ENCODE data around the gene NUP210. TPM values are rescaled to one million over a fixed set of nuclear protein-coding genes. Genes with fewer than 3 reads are reported as not detected.

The NUP210 gene
- polyA plus RNA-seq, 1 donor = 26.0 TPM

DNA sequence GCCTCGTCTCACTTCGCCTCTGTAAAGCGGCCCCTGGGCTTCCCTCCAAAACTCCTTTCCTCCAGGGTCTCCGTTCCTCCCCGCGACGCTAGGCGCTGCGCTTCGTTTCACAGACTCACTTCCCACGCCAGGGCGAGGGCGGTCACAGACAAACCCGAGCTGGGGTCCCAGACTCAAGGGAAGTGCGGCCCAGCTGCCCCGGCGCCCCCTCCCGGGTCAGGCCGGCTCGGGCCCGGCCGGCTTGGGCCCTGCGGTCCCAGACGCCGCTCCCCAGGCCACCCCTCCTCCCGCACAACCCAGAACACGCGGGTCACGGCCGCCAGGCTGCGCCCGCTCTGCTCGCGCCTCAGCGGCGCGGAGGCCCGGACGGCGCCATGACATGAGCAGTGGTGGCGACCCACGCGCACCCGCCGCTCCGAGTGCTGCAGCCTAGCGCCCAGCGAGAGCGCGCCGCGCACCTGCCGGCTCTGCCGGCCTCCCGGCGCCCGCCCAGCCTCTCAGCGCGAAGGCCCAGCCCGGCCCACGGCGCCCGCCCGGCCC lies 547 bp downstream of the NUP210 start:
- Histone ChIP-seq H3K9me3 (ENCODE audit: control insufficient read depth, low read depth, low read length) (no peaks in the 10 kb centered on the region), H3K4me3 (ENCODE audit: low read length) (peak overlapping the region; percentile 60), H3K36me3 (ENCODE audit: control insufficient read depth, insufficient read depth, low read length) (peaks cover 2% of the 10 kb centered on the region), H3K27ac (ENCODE audit: low read length) (no peak overlapping the region), H3K27me3 (ENCODE audit: control insufficient read depth, insufficient read depth, low read length) (peaks cover 6% of the 10 kb centered on the region), H3K4me1 (ENCODE audit: control insufficient read depth, insufficient read depth, low read length) (peaks cover 35% of the 10 kb centered on the region)
- no CpG with 5 or more reads among the region's 64 CpGs for WGBS (ENCODE audit: insufficient coverage, low lambda C conversion rate)
- DNase-seq = no peak

DNA sequence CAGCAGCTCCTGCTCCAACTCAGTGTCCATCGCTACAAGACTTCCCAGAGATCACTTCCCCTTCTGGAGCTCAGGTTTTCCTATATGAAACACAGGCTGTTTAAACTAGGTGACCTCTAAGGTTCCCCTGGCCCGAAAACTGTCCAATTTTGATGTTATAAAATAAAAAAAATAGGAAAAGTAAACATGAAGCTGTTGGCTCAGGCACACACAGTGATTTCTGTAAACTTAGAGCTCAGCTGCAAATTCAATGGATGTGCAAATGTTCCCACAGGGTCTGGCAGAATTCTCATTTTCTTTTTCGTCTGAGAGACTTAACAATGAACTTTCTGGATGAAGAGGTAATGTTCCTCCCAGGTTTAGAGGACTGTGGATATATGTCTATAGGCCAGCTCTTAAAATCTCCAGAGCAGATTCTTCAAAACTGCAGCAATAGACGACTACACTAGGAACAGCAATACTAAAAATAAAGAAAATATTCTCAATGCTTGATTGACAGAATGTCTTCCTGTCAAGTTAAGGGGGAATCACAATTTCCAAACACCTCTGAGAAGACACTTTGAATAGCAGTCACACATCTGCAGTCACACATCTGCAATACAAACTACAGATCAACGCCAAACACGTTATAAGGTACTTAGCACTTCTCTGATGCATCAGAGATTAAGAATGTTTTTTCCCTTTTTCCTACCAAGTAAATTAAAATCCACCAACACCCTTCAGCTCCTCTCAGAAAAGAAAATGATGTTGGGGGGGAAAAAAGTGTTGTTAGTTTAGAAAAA lies 2.8 kb downstream of the NUP210 start:
- Histone ChIP-seq H3K9me3 (ENCODE audit: control insufficient read depth, low read depth, low read length) (no peaks in the 10 kb centered on the region), H3K27me3 (ENCODE audit: control insufficient read depth, insufficient read depth, low read length) (peaks cover 6% of the 10 kb centered on the region), H3K4me3 (ENCODE audit: low read length) (no peak overlapping the region), H3K27ac (ENCODE audit: low read length) (no peak overlapping the region), H3K4me1 (ENCODE audit: control insufficient read depth, insufficient read depth, low read length) (peaks cover 20% of the 10 kb centered on the region), H3K36me3 (ENCODE audit: control insufficient read depth, insufficient read depth, low read length) (peaks cover 2% of the 10 kb centered on the region)
- WGBS (ENCODE audit: insufficient coverage, low lambda C conversion rate) = 87% methylated on average over 3 of the region's 6 CpGs
- no peak for DNase-seq

DNA sequence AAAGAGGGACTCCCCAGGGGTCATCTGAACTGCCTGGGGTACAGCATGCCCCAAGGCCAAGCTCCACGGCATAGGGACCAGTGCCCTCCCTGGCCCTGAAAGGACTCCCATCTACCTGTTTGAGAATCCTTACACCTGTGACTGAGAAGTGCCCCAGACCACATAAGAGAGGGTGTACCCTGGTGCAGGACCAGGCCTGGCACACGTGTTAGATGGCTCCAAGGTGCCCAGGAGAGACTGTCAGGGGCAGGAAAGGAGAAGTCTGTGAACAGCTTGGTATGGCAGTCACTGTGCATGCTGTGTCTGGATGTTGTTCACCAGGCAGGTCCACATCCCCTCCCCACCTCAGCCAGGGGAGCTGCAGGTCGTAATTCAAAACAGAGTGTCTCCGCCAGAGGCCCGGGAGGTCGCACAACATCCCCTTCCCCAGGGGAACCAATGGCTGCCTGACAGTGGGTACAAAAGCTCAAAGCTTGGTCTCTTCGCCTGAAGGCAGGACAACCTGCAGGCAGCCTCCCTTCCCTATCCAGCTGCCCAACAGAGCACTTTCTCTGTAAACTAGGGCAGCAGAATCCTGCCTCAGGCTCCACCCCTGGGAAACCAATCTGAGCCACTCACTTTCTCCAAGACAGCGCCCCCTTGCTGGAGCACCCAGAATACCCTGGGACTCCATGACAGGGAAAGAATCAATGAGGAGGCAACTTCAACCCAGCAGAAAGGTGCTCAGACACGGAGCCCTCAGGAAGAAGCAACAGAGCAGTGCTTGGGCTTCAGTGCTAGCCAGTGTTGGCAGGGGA lies 3.9 kb downstream of the NUP210 start:
- Histone ChIP-seq H3K27me3 (ENCODE audit: control insufficient read depth, insufficient read depth, low read length) (peaks cover 6% of the 10 kb centered on the region), H3K4me1 (ENCODE audit: control insufficient read depth, insufficient read depth, low read length) (peaks cover 13% of the 10 kb centered on the region), H3K4me3 (ENCODE audit: low read length) (no peak overlapping the region), H3K27ac (ENCODE audit: low read length) (no peak overlapping the region), H3K9me3 (ENCODE audit: control insufficient read depth, low read depth, low read length) (no peaks in the 10 kb centered on the region), H3K36me3 (ENCODE audit: control insufficient read depth, insufficient read depth, low read length) (peaks cover 2% of the 10 kb centered on the region)
- no peak for DNase-seq
- no CpG with 5 or more reads among the region's 9 CpGs for WGBS (ENCODE audit: insufficient coverage, low lambda C conversion rate)

DNA sequence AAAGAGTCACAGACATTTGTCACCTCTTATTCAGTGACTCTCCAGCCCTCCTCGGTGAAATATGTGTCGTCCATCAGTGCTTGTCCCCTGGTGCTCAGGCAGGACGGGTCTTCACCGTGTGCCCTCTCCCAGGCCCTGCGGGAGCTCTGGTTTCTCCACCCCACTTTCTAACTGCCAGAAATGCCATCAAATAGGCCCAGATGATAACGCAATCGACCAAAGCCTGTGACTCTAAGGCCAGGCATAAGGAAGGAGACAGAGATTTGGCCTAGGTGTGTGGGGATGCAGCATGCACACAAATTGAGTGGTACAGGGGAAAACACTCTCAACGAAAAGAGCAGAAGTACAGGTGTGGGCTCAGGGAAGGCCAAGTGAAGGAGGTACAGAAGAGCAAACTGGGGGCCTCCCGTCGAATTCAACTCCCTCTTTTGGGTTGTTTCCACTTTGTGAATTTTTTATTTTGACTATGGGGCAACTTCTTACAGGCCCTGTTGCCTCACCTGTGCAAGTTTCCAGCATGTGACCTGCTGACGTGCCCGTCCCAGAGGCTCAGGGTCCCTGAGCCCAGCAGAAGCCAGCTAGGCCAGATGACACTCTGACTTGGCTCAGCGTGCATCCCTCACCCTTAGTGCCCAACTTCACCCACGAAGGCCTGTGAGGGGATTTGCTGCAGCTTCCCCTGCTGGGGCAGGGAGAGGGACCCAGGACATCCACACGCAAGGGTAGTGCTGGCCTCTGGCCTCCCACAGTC lies 4.7 kb downstream of the NUP210 start:
- H3K27ac ChIP-seq (ENCODE audit: low read length) = no peak overlapping the region
- H3K27me3 ChIP-seq (ENCODE audit: control insufficient read depth, insufficient read depth, low read length) = peaks cover 6% of the 10 kb centered on the region
- no CpG with 5 or more reads among the region's 15 CpGs for WGBS (ENCODE audit: insufficient coverage, low lambda C conversion rate)
- no peaks in the 10 kb centered on the region for H3K9me3 ChIP-seq (ENCODE audit: control insufficient read depth, low read depth, low read length)
- peaks cover 6% of the 10 kb centered on the region for H3K4me1 ChIP-seq (ENCODE audit: control insufficient read depth, insufficient read depth, low read length)
- peaks cover 2% of the 10 kb centered on the region for H3K36me3 ChIP-seq (ENCODE audit: control insufficient read depth, insufficient read depth, low read length)
- H3K4me3 ChIP-seq (ENCODE audit: low read length) = no peak overlapping the region
- DNase-seq = no peak

DNA sequence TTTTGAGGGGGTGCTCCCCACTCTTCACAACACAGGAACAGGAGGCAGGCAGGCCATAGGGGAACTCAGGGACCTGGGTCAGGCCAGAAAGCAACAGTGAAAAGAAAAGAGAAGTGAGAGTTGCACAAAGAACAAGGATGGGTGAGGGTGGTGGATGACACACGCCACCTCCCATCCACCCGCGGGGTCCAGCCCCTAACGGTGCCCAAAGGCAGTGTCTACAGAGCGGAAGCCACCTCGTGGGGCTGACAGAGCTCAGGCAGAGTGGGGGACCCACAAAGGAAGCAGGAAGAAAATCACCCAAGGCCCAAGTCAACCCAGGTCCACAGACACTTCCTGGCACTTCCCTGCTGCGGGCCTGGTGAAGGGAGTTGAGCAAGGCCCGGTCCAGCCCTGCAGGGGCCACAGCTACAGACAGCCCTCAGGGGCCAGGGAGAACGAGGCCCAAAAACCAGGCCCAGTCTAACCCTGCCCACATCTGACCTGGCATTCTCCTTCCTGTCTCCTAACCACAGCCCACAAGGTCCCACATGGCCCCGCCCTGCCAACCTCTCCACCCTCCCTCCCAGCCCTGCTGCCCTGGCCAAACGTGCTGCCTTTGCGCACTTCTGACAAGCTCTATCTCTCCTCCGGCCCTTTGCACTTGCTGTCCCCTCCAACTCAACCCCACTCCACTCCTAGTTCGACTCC lies 5.9 kb downstream of the NUP210 start:
- Histone ChIP-seq H3K36me3 (ENCODE audit: control insufficient read depth, insufficient read depth, low read length) (peaks cover 2% of the 10 kb centered on the region), H3K27me3 (ENCODE audit: control insufficient read depth, insufficient read depth, low read length) (peaks cover 4% of the 10 kb centered on the region), H3K4me3 (ENCODE audit: low read length) (no peak overlapping the region), H3K27ac (ENCODE audit: low read length) (no peak overlapping the region), H3K9me3 (ENCODE audit: control insufficient read depth, low read depth, low read length) (no peaks in the 10 kb centered on the region), H3K4me1 (ENCODE audit: control insufficient read depth, insufficient read depth, low read length) (peaks cover 4% of the 10 kb centered on the region)
- no peak for DNase-seq
- WGBS (ENCODE audit: insufficient coverage, low lambda C conversion rate) = no CpG with 5 or more reads among the region's 14 CpGs

DNA sequence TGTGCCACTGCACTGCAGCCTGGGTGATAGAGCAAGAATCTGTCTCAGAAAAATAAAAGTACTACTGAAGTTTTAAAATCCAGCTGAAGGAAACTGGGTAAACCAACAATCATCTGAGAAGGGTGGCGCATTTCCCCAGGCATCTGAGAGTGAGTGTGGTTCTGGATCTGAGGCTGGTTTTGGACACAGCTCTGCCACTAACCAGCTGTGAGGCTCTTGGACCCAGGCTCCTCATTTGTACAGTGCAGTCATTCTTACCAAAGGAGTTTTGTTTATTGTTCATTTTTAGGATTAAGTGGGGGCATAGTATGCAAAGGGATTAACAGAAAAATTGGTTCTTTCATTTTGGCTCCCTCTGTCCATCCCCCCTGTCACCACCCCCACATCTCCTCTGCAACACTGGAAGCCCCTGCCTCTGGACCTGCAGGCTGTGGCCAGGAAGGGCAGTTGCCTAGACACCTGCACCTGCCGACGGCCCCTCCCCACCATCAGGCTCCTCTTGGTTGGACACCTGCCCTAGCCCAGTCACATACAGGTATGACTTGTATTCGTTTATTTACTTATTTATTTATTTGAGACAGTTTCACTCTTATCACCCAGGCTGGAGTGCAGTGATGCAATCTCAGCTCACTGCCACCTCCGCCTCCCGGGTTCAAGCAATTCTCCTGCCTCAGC lies 8.8 kb downstream of the NUP210 start:
- H3K36me3 ChIP-seq (ENCODE audit: control insufficient read depth, insufficient read depth, low read length) = no peaks in the 10 kb centered on the region
- WGBS (ENCODE audit: insufficient coverage, low lambda C conversion rate) = 100% methylated on average over 1 of the region's 6 CpGs
- DNase-seq = no peak
- no peak overlapping the region for H3K27ac ChIP-seq (ENCODE audit: low read length)
- no peaks in the 10 kb centered on the region for H3K4me1 ChIP-seq (ENCODE audit: control insufficient read depth, insufficient read depth, low read length)
- peaks cover 8% of the 10 kb centered on the region for H3K9me3 ChIP-seq (ENCODE audit: control insufficient read depth, low read depth, low read length)
- H3K27me3 ChIP-seq (ENCODE audit: control insufficient read depth, insufficient read depth, low read length) = no peaks in the 10 kb centered on the region
- H3K4me3 ChIP-seq (ENCODE audit: low read length) = no peak overlapping the region

DNA sequence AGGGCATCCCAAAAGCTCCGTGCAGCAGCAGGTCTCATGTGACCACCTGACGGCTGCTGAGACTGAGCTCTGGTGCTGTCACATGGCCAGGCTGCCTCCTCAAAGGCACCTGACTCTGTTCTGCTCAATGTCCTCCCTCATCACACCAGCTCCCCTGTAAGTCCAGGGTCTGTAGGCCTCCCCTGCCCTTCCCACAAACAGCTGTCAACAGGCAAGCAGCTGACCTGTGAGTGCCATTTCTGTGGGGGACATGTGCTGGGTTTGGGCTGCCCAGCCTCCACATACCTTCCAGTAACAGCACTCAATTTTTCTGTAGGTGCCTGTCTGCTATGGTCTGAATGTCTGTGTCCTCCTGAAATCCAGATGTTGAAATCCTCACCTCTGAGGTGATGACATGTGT lies 11.2 kb downstream of the NUP210 start:
- Histone ChIP-seq H3K27me3 (ENCODE audit: control insufficient read depth, insufficient read depth, low read length) (no peaks in the 10 kb centered on the region), H3K4me1 (ENCODE audit: control insufficient read depth, insufficient read depth, low read length) (no peaks in the 10 kb centered on the region), H3K9me3 (ENCODE audit: control insufficient read depth, low read depth, low read length) (peaks cover 8% of the 10 kb centered on the region), H3K36me3 (ENCODE audit: control insufficient read depth, insufficient read depth, low read length) (no peaks in the 10 kb centered on the region), H3K27ac (ENCODE audit: low read length) (no peak overlapping the region), H3K4me3 (ENCODE audit: low read length) (no peak overlapping the region)
- no peak for DNase-seq
- no CpG with 5 or more reads among the region's 2 CpGs for WGBS (ENCODE audit: insufficient coverage, low lambda C conversion rate)

DNA sequence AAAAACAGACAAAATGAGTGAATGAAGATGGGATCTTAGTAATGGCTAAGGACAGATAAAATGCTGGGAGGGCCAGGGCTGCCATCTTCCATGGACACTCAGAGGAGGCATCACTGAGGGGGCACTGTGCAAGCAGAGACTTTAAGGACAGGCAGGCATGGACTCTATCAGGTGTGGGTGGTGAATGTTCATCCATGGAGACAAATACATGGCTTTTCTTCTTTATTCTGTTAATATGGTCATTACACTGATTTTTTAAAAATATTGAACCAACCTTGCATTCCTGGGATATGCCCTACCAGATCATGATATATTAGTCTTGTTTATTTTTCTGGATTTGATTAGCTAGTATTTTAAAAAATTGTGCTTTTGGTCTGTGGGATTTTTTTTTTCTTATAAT lies 12.2 kb downstream of the NUP210 start:
- no peaks in the 10 kb centered on the region for H3K27me3 ChIP-seq (ENCODE audit: control insufficient read depth, insufficient read depth, low read length)
- no peak overlapping the region for H3K4me3 ChIP-seq (ENCODE audit: low read length)
- H3K9me3 ChIP-seq (ENCODE audit: control insufficient read depth, low read depth, low read length) = peaks cover 12% of the 10 kb centered on the region
- no peak overlapping the region for H3K27ac ChIP-seq (ENCODE audit: low read length)
- DNase-seq = no peak
- H3K4me1 ChIP-seq (ENCODE audit: control insufficient read depth, insufficient read depth, low read length) = no peaks in the 10 kb centered on the region
- no peaks in the 10 kb centered on the region for H3K36me3 ChIP-seq (ENCODE audit: control insufficient read depth, insufficient read depth, low read length)

DNA sequence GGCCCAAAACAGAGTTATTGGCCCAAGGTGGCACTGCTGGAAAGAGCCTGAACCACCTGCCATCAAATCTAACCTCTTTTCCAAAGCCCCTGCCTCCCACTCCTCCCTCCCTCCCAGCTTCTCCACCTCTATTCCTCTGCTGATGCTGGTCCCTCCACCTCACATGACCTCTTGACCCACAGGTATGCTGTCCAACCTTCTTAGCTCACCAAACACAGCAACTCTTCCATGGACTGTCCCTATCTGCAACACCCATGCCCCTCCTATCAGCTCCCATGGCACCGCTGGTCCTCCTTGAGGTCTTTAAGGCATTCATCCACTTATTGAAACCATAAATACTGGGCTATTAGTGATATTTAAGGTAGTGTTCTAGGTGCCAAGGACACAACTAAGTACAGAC lies 12.6 kb downstream of the NUP210 start:
- no peaks in the 10 kb centered on the region for H3K4me1 ChIP-seq (ENCODE audit: control insufficient read depth, insufficient read depth, low read length)
- no peak overlapping the region for H3K4me3 ChIP-seq (ENCODE audit: low read length)
- H3K36me3 ChIP-seq (ENCODE audit: control insufficient read depth, insufficient read depth, low read length) = no peaks in the 10 kb centered on the region
- H3K9me3 ChIP-seq (ENCODE audit: control insufficient read depth, low read depth, low read length) = peaks cover 12% of the 10 kb centered on the region
- DNase-seq = no peak
- H3K27me3 ChIP-seq (ENCODE audit: control insufficient read depth, insufficient read depth, low read length) = no peaks in the 10 kb centered on the region
- no CpG with 5 or more reads among the region's 1 CpG for WGBS (ENCODE audit: insufficient coverage, low lambda C conversion rate)
- no peak overlapping the region for H3K27ac ChIP-seq (ENCODE audit: low read length)

Measured in large intestine (tissue), 3 donors.